Keratinocyte (primary cell): ENCODE measurements around the gene ABCC10.

Experiments
- CTCF ChIP-seq, 3 experiments: IDR thresholded peaks in 1 of 3; conservative IDR thresholded peaks in 1 of 3; optimal IDR thresholded peaks in 1 of 3; 2 replicates in 2 of 3; 3 replicates in 1 of 3; pipeline versions ENCODE3 to v1.5.1; 2011; ENCODE audit warnings: low read length in 3 of 3, mild to moderate bottlenecking in 3 of 3, moderate library complexity in 2 of 3, control low read depth in 1 of 3, inconsistent platforms in 1 of 3; ENCODE audit not compliant: insufficient read depth in 2 of 3; ENCODE audit errors: extremely low read depth in 1 of 3
- EZH2 ChIP-seq: IDR thresholded peaks from one replicate; pipeline ENCODE4 v1.6.1; 2012; ENCODE audit warnings: inconsistent platforms, mild to moderate bottlenecking, low read length, moderate library complexity

DNA sequence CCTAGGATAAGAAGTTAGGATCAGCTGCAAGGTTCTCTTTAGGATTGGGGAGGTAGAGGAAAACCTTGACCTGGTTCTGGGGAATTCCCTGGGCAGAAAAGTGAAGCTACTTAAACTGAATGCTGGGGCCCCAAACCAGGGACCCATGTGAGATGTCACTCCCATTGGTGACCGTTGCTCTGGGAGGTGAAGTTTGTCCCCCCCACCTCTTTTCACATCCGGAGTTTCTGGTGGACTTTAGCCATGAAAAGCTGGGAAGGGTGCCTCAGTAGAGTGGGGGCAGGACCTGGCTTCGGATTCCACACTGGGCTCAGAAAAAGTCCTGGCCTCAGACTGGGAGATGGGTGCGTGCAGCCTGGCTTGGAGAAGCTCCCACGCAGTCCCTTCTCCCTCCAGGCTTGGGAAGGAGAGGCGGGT, 63.2 kb downstream of the ABCC10 start:
- TF ChIP-seq CTCF (optimal IDR thresholded peaks at IDR 0.05 in 1 of 3, IDR thresholded peaks at IDR 0.05 in 1 of 3, conservative IDR thresholded peaks at IDR 0.05 in 1 of 3; ENCODE audit: extremely low read depth in 1 of 3, insufficient read depth in 2 of 3, low read length in 3 of 3), result no peak
- no peak for TF ChIP-seq EZH2
